GM19463 (cell line): ENCODE measurements around the gene GPRASP1.
"Not testable (repeated sequence)": the region's sequence is repeated elsewhere in the genome, so short reads cannot be mapped to it uniquely, and the experiment has no call there.

Experiments
- ATAC-seq: cut with Tn5 transposase; IDR thresholded peaks from one replicate; pipeline ENCODE4 v1.9.1; 2021; ENCODE audit warnings: mild to moderate bottlenecking, moderate library complexity; ENCODE audit not compliant: unreplicated experiment

Gene GPRASP1

GRCh38 chrX:102651242-102652011, at the start of gene GPRASP1:
Gene GPRASP1, plus strand, starts transcription at chrX:102651483. Its CDS starts 2,431 bp downstream, at chrX:102653914.
- no peak for ATAC-seq

GRCh38 chrX:102604327-102604726, 47.0 kb upstream of the GPRASP1 start:
- ATAC-seq: no peak

GRCh38 chrX:102606115-102606514, 45.2 kb upstream of the GPRASP1 start:
- no peak for ATAC-seq

GRCh38 chrX:102610905-102611304, 40.4 kb upstream of the GPRASP1 start:
- ATAC-seq: no peak

- ATAC-seq: no peak
Measured at GRCh38 chrX:102624105-102624504, 27.2 kb upstream of the GPRASP1 start.

GRCh38 chrX:102627640-102628039, 23.6 kb upstream of the GPRASP1 start:
- ATAC-seq: peak; percentile 42

- ATAC-seq: no peak
Measured at GRCh38 chrX:102637561-102637960, 13.7 kb upstream of the GPRASP1 start.

- ATAC-seq: no peak
Measured at GRCh38 chrX:102650903-102651241, 411 bp upstream of the GPRASP1 start.

- ATAC-seq: no peak
Measured at GRCh38 chrX:102652031-102652688, 877 bp downstream of the GPRASP1 start.

- ATAC-seq: no peak
Measured at GRCh38 chrX:102654696-102655095, 3.4 kb downstream of the GPRASP1 start.

- no peak for ATAC-seq
Measured at GRCh38 chrX:102658556-102658955, 7.3 kb downstream of the GPRASP1 start.

- ATAC-seq: peak; percentile 97
Measured at GRCh38 chrX:102659790-102660757, 8.8 kb downstream of the GPRASP1 start.

- not testable (repeated sequence) for ATAC-seq
Measured at GRCh38 chrX:102663820-102664219, 12.5 kb downstream of the GPRASP1 start.

GRCh38 chrX:102667034-102667433, 15.8 kb downstream of the GPRASP1 start:
- ATAC-seq: not testable (repeated sequence)

GRCh38 chrX:102669526-102669925, 18.2 kb downstream of the GPRASP1 start:
- no peak for ATAC-seq

GRCh38 chrX:102672856-102673255, 21.6 kb downstream of the GPRASP1 start:
- no peak for ATAC-seq

- ATAC-seq: not testable (repeated sequence)
Measured at GRCh38 chrX:102677479-102677878, 26.2 kb downstream of the GPRASP1 start.

GRCh38 chrX:102684772-102685520, 33.7 kb downstream of the GPRASP1 start:
- no peak for ATAC-seq

GRCh38 chrX:102694749-102695148, 43.5 kb downstream of the GPRASP1 start:
- ATAC-seq: no peak

- ATAC-seq: no peak
Measured at GRCh38 chrX:102696306-102696705, 45.0 kb downstream of the GPRASP1 start.

GRCh38 chrX:102697494-102697893, 46.2 kb downstream of the GPRASP1 start:
- no peak for ATAC-seq
